Parathyroid adenoma (tissue), 2 donors: Measurements from ENCODE around the gene MERTK.

Experiments used
- H2AFZ ChIP-seq: fragments of 300-600 bp; sonication (generic); one replicate; pipeline ENCODE4 v1.7.0; 2017; ENCODE audit warnings: antibody characterized with exemption, mild to moderate bottlenecking
- H3K27ac ChIP-seq: fragments of 300-600 bp; sonication (generic); one replicate; pipeline ENCODE4 v1.7.0; 2017
- H3K27me3 ChIP-seq: fragments of 300-600 bp; sonication (generic); one replicate; pipeline ENCODE4 v1.7.0; 2017; ENCODE audit warnings: low read length; ENCODE audit not compliant: control insufficient read depth, insufficient read depth
- H3K36me3 ChIP-seq: fragments of 300-600 bp; sonication (generic); one replicate; pipeline ENCODE4 v1.7.0; 2017; ENCODE audit warnings: low read length; ENCODE audit not compliant: control insufficient read depth, insufficient read depth
- H3K4me1 ChIP-seq: fragments of 300-600 bp; sonication (generic); one replicate; pipeline ENCODE4 v1.7.0; 2017; ENCODE audit warnings: control low read depth
- H3K4me2 ChIP-seq: fragments of 300-600 bp; sonication (generic); one replicate; pipeline ENCODE4 v1.7.0; 2017; ENCODE audit warnings: low read length
- H3K4me3 ChIP-seq: fragments of 300-600 bp; sonication (generic); one replicate; pipeline ENCODE4 v1.7.0; 2017; ENCODE audit warnings: low read depth, low read length
- H3K79me2 ChIP-seq: fragments of 300-600 bp; sonication (generic); one replicate; pipeline ENCODE4 v1.7.0; 2017; ENCODE audit warnings: control low read depth
- H3K9ac ChIP-seq: fragments of 300-600 bp; sonication (generic); one replicate; pipeline ENCODE4 v1.7.0; 2017; ENCODE audit warnings: mild to moderate bottlenecking
- H3K9me3 ChIP-seq: fragments of 300-600 bp; sonication (generic); one replicate; pipeline ENCODE4 v1.7.0; 2017; ENCODE audit warnings: low read length; ENCODE audit not compliant: control insufficient read depth
- CTCF ChIP-seq: fragments of 300-600 bp; sonication (generic); IDR thresholded peaks from one replicate; pipeline ENCODE4 v1.7.0; 2017; ENCODE audit warnings: antibody characterized with exemption, mild to moderate bottlenecking
- donor health status: primary hyperparathyroidism.

The MERTK gene

DNA sequence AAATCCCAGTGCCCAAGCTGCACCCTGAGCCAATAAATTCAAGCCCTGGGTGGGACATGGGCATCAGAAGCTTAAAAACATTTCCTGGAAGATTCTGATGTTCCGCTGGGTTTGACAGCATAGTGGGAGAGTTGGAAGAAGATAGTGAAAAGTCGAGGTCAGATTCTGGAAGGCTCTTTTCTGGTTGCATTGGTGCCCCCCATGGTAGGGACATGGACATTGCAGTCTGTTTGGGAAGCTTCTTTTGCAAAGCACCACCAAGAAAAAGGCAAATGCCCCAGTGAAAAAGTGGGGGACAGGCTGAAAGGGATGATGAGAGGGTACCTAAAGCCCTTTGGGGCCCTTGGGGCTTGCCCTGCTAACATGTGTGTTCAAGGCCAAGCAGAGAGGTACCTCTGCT, 21.0 kb downstream of the MERTK start:
- no peaks in the 10 kb centered on the region for H3K36me3 ChIP-seq
- H3K4me1 ChIP-seq, result no peaks in the 10 kb centered on the region
- H3K9ac ChIP-seq, result no peak overlapping the region
- H3K27ac ChIP-seq, result no peak overlapping the region
- no peak overlapping the region for H3K4me3 ChIP-seq
- H3K9me3 ChIP-seq, result no peaks in the 10 kb centered on the region
- peaks cover 16% of the 10 kb centered on the region for H3K79me2 ChIP-seq
- H3K27me3 ChIP-seq, result no peaks in the 10 kb centered on the region
- H3K4me2 ChIP-seq, result no peak overlapping the region
- TF ChIP-seq CTCF, result peak; percentile 5
- H2AFZ ChIP-seq, result no peak overlapping the region

DNA sequence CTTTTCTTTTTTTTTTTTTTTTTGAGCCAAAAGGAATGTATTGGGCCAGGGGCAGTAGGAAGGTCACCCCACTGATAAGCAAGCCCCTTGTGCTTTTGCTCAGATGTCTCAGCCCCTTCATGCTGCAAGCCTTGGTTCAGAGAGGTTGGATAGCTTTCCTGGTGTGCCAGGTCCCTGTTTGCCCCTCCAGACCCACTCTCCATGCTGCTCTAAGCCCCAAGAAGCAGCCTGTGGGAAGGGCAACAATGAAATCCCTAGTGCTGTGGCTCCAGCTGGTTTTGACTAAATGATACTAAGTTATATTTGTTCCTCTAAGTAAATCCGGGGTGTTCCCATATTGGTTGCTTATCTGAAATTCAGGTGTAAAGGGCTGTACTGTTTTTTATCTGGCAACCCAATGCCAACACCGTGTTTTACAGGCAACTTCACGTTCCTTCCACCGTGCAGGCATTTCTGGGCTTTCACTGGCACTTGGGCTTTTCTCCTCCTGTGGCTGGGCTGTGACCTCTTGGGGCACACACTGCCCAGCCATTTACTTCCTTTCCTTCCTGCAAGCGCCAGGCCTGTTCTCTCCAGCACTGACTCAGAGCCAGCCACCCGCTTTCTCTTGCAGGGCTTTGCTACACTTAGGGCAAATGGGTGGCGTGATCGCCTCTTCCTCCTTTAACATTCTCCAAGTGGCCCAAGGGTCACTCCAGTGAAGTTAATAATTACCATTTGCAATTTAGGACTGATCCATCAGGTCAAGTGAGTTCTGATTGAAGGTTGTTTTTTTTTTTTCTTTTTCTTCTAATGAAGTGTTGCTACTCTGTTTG, 21.6 kb downstream of the MERTK start:
- TF ChIP-seq CTCF, result no peak
- Histone ChIP-seq H3K4me3 (no peak overlapping the region), H3K4me1 (no peaks in the 10 kb centered on the region), H3K4me2 (no peak overlapping the region), H3K9me3 (no peaks in the 10 kb centered on the region), H3K27ac (no peak overlapping the region), H3K9ac (no peak overlapping the region), H3K36me3 (no peaks in the 10 kb centered on the region), H3K79me2 (peaks cover 16% of the 10 kb centered on the region), H3K27me3 (no peaks in the 10 kb centered on the region), H2AFZ (no peak overlapping the region)

GRCh38 chr2:111923276-111923804, 24.9 kb downstream of the MERTK start:
- Histone ChIP-seq H2AFZ (no peak overlapping the region), H3K79me2 (peaks cover 12% of the 10 kb centered on the region), H3K27ac (no peak overlapping the region), H3K4me2 (no peak overlapping the region), H3K9me3 (no peaks in the 10 kb centered on the region), H3K9ac (no peak overlapping the region), H3K36me3 (no peaks in the 10 kb centered on the region), H3K4me1 (peaks cover 5% of the 10 kb centered on the region), H3K27me3 (no peaks in the 10 kb centered on the region), H3K4me3 (no peak overlapping the region)
- TF ChIP-seq CTCF, result no peak

- Histone ChIP-seq H3K4me3 (no peak overlapping the region), H3K4me1 (peaks cover 5% of the 10 kb centered on the region), H3K36me3 (no peaks in the 10 kb centered on the region), H3K4me2 (no peak overlapping the region), H3K9ac (no peak overlapping the region), H3K9me3 (no peaks in the 10 kb centered on the region), H2AFZ (no peak overlapping the region), H3K27me3 (no peaks in the 10 kb centered on the region), H3K27ac (no peak overlapping the region), H3K79me2 (peaks cover 4% of the 10 kb centered on the region)
- no peak for TF ChIP-seq CTCF
These were observed 26.3 kb downstream of the MERTK start for GRCh38 chr2:111924617-111925107.

DNA sequence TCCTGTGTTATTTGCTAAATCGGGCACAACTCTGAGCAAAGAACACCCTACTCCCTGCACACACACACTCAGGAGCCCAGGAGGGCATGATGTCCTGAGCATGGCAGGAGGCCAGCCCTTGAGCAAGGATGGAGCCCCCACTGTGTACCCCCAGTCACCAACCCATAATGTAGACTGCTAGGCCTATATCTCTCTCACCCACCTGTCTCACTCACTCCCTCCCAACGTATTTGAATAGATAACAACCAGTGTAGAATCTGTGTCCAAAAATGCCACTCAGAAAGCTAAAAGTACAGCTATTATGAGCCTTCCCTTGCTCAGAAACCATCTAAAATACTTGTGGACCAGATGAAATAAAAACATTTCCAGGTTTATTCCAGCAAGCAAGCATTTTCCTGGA, 29.3 kb downstream of the MERTK start:
- peaks cover 5% of the 10 kb centered on the region for H3K4me1 ChIP-seq

More for the DNA sequence above, 29.3 kb downstream of the MERTK start:
- no peak overlapping the region for H2AFZ ChIP-seq
- H3K9me3 ChIP-seq, result no peaks in the 10 kb centered on the region
- TF ChIP-seq CTCF, result no peak
- H3K79me2 ChIP-seq, result no peaks in the 10 kb centered on the region
- no peaks in the 10 kb centered on the region for H3K36me3 ChIP-seq
- no peak overlapping the region for H3K4me2 ChIP-seq
- no peak overlapping the region for H3K4me3 ChIP-seq
- H3K9ac ChIP-seq, result no peak overlapping the region
- no peaks in the 10 kb centered on the region for H3K27me3 ChIP-seq
- H3K27ac ChIP-seq, result no peak overlapping the region
